Putamen (tissue), 1 donor: ENCODE data around the gene C3orf18.

Experiments
- DNase-seq: peaks from one replicate; pipeline ENCODE4 v3.0.0-alpha.2; 2016; ENCODE audit warnings: low spot score

C3orf18 gene

DNA sequence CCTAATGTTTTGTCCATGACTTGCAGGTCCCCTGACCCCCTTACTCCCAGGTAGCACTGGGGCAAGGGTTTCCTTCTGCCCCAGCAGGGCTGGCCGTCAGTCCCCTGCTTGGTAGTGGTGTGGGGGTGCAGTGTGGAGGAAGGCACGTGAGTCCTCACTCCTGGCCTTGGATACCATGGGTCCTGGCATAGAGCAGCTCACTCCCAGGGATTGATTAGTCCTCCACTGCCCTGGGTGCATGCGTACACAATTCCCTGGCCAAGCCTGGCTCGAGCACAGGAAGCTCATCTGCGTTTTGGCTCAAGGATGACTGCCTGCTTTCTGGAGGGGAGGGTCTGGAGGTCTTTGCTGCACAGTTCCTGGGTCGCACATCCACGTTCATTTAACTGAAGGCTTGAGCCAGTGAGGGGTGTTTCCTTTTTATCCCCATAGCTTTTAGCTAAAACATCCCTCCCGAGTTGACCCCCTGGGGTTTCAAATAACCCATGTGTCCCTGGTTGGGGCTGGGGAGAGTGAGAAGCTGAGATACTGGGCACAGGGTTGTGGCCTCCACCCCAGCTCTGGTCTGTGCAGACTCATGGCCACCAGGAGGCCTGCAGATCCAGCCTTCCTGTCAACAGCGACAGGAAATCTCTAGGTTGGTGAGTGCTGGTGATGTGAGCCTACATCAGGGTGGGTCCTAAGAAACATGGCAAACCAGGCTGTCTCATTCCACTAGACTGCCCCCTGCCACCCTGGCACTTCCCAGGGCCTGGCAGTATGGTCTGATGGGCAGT, 13.3 kb upstream of the C3orf18 start:
- DNase-seq = no peak

DNA sequence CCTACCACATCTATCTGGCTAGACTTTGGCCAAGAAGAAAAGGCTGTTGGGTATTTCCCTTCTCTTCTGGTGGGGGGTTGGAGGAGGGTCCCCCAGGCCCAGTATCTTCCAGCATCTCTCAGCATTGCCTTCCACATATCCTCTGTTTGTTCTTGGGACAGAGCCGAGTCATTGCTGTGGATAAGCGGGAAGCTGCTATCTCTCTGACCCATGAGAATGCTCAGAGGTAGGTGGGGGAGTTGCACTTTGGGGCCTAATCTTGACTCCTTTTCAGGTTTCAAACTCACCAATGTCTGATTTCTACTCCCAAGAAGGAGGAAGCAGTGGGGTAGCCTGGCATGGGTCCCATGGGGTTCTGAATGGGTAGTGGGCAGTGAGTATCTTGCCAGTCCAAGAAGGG, 9.8 kb upstream of the C3orf18 start:
- DNase-seq = no peak

DNA sequence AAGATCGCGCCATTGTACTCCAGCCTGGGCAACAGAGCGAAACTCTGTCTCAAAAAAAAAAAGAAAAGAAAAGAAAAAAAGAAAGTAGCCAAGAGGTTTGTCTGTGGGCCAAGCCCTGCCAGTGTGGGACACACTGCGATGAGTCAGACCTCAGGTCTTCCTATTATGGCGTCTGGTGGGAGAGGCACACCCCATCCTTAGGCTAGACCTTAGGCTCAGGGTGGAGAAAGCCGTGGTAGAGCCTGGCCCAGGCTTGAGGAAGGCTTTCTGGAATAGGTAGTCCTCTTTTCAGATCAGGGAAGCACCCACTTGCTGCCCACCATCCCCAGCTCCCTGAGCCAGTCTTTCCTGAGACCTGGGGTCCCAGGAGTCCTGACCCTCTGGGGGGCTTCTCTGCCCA, 7.8 kb upstream of the C3orf18 start:
- no peak for DNase-seq

DNA sequence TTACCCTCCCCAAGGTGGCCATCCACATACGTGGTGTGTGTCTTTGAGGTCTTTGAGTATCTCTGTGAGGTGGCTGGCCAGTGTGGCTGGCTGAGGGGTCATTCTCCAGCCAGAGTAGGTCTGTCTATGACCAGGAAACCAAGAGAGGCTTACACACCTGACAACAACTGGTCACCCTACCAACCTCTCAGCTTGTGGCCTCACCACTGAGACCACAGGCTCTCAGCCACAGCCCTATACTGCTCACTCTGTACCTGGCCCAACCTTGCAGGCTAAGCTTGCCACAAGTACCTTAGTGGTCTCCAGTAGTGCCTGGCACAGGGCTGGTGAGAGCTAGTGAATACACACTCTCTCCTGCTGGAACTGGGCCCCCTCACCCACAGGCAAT, 6.9 kb upstream of the C3orf18 start:
- DNase-seq = no peak

- no peak for DNase-seq
These were observed 6.3 kb upstream of the C3orf18 start for GRCh38 chr3:50573566-50574443.

GRCh38 chr3:50572801-50573371, 5.3 kb upstream of the C3orf18 start:
- DNase-seq = no peak

DNA sequence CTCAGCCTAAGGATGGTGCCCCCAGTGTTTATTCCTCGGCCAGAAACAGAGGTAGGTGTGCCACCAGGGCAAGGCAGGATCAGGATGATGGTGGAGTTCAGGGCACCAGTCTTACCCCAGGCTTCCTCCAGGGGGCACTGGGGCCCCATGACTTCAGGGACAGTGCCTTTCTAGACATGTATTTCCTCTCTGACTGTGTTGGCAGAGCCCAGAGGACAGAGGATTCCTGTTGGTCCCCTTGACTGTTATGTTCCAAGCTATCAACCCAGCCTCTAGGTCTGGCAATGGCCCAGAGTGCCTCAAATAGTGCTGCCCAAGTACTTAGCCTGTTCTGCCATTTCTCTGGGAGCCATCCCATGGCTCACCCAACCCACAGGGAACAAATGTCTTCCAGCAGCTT, 4.6 kb upstream of the C3orf18 start:
- peak; percentile 61 for DNase-seq

GRCh38 chr3:50571486-50571885, 3.9 kb upstream of the C3orf18 start:
- no peak for DNase-seq

- DNase-seq = no peak
These were observed 3.1 kb upstream of the C3orf18 start for GRCh38 chr3:50570508-50571279.

DNA sequence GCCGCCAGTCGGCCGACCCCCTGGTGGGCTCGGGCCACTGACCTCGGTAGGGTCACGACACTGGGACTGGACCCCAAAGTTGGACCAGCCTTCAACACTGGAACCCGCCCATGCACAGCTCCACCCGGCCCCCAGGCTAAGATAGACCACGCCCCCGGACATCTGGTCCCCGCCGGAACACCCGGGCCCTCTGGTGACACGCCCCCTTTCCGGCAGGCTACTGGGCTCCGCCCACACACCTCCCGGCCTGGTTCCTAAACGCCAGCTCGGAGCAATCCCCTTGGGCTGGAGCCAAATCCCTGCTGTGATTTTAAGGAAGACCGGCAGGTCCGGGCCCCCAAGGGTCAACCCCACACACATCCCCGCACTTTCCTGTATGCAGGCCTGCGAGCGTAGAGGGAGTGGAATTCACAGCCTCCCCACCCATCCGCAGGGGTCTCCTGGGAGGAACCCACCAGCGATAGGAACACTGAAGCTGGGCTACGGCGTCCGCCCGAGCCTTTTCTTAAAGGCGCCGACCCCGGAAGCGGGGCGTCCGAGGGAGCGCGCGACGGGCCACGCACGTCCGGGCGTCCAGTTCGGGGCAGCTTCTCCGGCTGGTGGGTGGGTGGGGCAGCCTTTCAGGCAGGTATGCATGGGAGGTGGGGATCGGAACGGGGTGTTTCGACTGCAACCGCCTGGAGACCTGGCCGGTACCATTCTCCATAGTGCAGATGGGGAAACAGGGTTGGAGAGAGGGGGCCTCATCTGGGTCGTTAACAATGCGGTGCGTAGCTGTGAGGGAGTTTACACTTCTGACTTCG, 1.6 kb upstream of the C3orf18 start, which contains the start of gene HEMK1:
TSS of gene HEMK1 (plus strand) at position 576 of the 803 bp plus-strand sequence. CDS start 1,583 bp downstream, outside the sequence.
- peak; percentile 95 for DNase-seq

DNA sequence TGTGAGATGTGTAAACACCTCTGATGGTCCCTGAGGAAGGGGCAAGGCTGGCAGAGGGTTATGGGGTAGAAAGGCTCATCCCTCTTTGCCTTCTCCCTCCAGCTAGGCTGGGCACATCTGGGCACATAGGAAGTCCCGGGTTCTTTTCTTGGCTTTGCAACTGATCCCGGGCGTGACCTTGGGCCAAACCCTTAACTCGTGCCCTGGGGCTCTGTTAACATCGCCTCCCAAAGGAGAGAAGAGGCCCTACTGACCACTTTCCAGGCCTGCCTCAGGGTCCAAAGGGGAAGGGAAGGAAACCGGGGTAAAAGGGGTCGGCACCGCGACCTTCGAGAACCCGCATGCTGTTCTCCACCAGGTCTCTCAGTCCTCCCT, 549 bp downstream of the C3orf18 start:
- no peak for DNase-seq

DNA sequence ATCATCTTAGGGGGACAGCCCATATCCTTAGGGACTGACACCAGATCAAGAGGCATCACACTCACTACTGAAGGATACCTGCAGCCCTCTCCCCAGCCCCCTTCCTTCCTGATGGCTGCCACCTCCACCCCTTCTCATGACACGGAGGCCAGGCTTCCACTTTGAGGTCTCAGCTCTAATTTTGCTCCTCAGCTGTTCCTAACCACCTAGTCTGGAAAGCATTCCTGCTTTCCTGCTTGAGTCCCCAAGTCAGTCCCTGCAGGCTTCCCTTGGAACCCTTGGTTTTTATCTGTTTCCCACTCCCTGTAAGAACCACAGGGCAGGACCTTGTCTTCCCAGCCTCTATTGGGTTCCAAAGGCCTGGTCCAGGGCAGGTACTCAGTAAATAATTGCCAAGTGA, 3.2 kb downstream of the C3orf18 start:
- DNase-seq = no peak

- DNase-seq = no peak
These were observed 3.7 kb downstream of the C3orf18 start for GRCh38 chr3:50563867-50564266.

DNA sequence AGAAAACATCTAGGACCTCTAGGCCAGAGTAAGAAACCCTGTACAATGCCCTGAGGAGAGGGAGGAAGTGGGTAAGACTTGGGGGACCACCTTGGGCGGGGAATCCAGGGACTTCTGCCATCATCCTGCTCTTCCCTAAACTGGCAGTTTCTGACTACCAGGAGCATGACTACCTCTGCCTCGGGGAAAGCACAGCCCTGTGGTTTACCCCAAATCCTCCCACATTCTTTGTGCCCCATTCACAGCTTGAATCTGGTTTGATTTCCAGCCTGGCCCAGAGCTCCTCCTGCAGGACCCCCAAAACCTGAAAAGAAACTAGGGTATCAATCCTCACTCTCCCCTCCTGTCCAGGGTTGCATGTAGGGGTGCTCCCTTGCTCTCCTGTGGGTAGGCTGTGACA, 4.7 kb downstream of the C3orf18 start:
- no peak for DNase-seq

- DNase-seq = no peak
These were observed 7.8 kb downstream of the C3orf18 start for GRCh38 chr3:50559702-50560101.

- DNase-seq = no peak
These were observed 9.6 kb downstream of the C3orf18 start for GRCh38 chr3:50557915-50558314.

GRCh38 chr3:50557106-50557505, 10.4 kb downstream of the C3orf18 start:
- DNase-seq = no peak

- DNase-seq = no peak
These were observed 13.0 kb downstream of the C3orf18 start for GRCh38 chr3:50554553-50554952.

DNA sequence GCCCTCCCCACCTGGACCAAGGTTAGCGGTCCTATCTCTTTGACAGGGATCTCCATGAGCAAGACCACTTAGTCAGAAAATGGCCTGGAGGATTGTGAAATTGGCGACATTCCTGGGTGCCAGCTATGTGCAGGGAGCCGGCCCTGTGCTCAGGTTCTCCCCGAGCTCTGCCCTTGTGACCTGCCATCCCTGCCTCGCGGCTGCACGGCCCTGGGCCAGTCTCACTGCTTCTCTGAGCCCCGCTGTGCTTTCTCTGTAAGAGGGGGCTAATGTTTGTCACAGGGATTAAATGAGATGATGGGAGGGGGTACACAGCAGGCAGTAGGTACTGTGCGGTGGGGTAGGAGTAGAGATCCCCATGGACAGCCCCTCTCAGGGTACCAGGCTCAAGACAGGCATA, 14.9 kb downstream of the C3orf18 start:
- DNase-seq = no peak

DNA sequence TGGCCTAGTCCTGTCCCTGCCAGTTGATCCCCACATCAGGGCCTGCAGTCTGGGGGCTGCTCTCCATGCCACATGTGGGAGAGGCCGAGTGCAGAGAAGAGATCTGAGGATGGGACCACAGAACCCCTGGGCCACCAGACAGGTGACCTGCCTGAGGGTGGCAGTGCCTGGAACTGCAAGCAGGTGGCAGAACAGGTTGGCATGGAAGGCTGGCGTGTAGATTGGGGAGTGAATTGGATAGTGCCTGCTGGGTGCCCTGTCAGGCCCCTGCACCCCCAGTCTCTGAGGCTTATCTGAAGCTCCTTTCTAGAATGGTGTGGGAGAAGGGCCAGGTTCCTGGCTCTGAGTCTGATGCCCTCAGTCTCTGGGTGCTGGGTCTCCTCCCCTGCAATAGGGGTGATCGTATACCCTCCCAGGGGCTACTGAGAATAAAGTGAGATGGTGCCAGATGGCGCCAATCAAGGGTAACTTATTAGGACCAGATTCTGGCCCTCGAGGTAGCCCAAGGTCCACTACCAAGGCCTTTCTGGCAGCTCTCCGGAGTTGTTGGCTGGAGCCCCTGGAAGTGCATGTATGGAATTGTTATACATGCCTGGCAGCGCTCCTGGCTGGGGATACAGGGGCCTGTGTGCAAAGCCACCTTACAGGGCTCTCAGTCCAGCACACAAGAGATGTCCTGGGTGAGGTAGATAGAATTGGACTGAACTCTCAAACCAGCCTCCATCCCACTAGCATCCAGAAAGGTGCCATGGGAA, 15.7 kb downstream of the C3orf18 start:
- no peak for DNase-seq
